Measurements from ENCODE around the gene CASP2.
A peak's percentile ranks its signal among the peaks of the same experiment; 100 is the strongest.
"Not testable (repeated sequence)": the region's sequence is repeated elsewhere in the genome, so short reads cannot be mapped to it uniquely, and the experiment has no call there.

The CASP2 gene

GRCh38 chr7:143287935-143288826 lies at the start of gene CASP2:
CASP2 (plus strand) TSS chr7:143288351; CDS start chr7:143288456, 105 bp downstream.
- DNase-seq: peak; percentile 96

- peak; percentile 97 for DNase-seq
Observed at GRCh38 chr7:143239813-143240212, 48.3 kb upstream of the CASP2 start.

DNA sequence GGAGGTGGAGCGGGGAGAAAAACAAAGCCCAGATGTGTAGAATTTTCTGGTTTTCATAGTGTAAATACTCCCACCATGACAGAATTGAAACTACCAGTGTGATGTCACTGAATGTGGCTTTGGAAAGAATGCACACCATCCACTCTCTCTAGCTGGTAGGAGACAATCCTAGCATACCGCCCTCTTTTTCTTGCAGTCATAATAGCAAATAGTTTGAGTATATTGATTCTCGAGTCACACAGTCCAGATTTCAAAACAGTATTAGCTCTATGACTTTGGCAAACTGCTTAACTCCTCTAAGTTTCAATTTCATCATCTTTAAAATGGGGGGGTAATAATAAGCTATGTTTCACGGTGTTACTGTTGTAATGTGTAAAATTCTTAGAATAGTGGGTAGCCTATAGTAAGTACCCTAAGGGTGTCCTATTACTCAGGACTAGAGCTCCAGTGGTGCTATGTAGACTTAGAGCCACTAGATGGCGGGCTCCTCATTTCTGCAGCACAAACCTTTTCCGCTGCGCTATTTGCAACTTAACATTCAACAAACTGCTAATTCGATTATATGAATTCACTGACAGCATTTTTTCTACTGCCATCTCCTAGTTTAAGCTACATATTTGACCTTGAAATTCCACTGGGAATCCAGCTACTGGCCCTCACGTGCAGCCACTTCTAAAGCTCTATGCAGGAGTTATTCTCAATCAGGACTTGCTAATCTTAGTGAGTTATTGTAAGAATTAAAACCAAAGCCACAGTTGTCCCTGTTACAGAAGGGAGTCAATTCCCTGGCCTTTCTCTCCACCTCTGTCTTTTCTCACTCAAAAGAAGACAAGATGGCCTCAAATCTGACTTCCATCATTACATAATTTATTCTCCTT lies 47.6 kb upstream of the CASP2 start:
- peak; percentile 79 for DNase-seq

- DNase-seq: no peak
Observed at GRCh38 chr7:143242306-143242705, 45.8 kb upstream of the CASP2 start.

- no peak for DNase-seq
Observed at GRCh38 chr7:143243111-143243510, 45.0 kb upstream of the CASP2 start.

GRCh38 chr7:143243614-143244013 lies 44.5 kb upstream of the CASP2 start:
- DNase-seq: no peak

DNA sequence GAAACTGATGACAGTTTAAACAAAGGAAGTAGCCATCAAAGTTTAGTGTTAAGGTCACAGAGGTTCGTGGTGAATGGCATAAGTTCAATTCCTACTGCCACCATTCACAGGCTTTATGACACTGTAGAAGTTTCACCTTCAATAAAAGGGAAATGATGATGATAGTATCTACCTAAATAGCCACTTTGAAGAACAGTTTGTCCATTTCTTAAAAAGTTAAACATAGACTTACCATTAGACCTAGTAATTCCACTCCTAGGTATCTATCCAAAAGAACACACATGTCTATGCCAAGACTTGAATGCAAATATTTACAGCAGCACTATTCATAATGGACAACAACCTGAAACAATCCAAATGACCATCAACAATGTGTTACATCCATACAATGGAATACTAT lies 43.8 kb upstream of the CASP2 start:
- DNase-seq: no peak

GRCh38 chr7:143245123-143245522 lies 43.0 kb upstream of the CASP2 start:
- DNase-seq: peak; percentile 61

- no peak for DNase-seq
Observed at GRCh38 chr7:143247372-143247771, 40.8 kb upstream of the CASP2 start.

- DNase-seq: no peak
Observed at GRCh38 chr7:143248761-143249354, 39.3 kb upstream of the CASP2 start.

DNA sequence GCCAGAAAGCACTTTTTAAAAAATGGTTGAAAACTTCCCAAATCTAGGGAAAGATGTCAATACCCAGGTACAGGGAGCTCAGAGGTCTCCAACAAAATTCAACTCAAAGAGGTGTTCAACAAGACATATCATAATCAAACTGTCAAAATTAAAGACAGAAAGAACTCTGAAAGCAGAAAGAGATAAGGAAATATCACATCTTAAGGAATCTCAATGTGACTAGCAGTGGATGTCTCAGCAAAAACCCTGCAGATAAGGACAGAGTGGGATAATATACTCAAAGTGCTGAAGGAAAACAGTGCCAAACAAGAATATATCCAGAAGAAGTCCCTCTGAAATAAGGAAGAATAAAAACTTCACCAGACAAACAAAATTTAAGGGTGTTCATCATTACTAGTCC lies 38.0 kb upstream of the CASP2 start:
- DNase-seq: no peak

DNA sequence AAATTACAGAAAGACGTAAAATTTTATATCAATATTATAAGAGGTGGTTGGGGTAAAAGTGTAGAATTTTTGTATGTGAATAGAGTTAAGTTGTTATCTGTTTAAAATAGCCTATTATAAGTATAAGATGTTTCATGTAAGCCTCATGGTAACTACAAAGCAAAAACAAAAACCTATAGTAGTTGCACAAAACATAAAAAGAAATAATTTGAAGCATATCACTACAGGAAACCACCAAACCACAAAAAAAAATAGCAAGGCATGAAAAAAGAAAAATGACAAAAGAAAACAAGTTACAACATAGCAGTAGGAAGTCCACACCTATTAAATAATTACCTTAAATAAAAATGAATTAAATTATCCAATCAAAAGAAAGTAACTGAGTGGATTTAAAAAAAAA lies 37.3 kb upstream of the CASP2 start:
- peak; percentile 21 for DNase-seq

DNA sequence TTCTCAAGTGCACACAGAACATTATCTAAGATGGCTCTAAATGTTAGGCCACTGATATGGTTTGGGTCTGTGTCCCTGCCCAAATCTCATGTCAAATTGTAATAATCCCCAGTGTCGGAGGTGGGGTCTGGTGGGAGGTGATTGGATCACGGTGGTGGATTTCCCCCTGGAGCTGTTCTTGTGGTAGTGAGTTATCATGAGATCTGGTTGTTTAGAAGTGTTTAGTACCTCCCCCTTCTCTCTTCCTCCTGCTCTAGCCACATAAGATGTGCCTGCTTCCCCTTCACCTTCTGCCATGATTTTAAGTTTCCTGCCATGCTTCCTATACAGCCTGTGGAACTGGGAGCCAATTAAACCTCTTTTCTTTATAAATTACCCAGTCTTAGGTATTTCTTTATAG lies 36.1 kb upstream of the CASP2 start:
- DNase-seq: peak; percentile 17

GRCh38 chr7:143255564-143255963 lies 32.6 kb upstream of the CASP2 start:
- DNase-seq: no peak

DNA sequence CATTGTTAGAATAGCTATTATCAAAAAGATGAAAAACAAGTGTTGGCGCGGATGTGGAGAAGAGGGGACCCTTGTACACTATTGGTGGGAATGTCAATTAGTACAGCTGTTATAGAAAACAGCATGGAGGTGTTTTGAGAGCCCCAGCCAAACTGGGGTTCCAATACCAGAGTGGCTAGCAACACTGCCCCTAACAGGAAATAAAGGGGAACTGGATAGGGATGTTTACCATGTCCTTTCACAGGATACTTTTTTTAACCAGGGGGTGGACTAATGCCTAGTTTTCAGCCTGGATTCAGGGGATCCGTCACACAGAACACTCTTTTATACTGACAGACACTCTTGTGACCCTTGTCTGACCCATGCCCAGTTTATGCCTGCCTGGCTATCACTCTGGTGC lies 31.8 kb upstream of the CASP2 start:
- no peak for DNase-seq

GRCh38 chr7:143256932-143257331 lies 31.2 kb upstream of the CASP2 start:
- no peak for DNase-seq

- DNase-seq: no peak
Observed at GRCh38 chr7:143257501-143257900, 30.6 kb upstream of the CASP2 start.

DNA sequence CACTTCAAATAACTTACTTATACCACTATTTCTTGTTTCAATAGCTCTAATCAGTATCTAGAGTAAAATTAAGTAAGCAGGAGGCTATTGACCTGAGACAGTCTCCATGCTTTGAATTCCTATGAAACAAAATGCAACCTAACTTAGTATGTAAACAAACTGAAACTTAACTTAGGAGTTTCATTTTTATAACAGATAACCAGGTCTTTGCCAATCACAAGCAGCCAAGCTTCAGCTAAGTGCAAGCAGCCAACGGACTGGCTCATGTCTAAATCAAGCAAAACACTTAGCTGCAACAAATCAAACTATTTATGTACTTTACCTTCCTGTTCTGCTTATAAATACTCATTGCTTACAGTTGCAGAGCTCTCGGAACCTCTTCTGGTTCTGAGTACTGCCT lies 29.3 kb upstream of the CASP2 start:
- DNase-seq: no peak

GRCh38 chr7:143259765-143260164 lies 28.4 kb upstream of the CASP2 start:
- no peak for DNase-seq

DNA sequence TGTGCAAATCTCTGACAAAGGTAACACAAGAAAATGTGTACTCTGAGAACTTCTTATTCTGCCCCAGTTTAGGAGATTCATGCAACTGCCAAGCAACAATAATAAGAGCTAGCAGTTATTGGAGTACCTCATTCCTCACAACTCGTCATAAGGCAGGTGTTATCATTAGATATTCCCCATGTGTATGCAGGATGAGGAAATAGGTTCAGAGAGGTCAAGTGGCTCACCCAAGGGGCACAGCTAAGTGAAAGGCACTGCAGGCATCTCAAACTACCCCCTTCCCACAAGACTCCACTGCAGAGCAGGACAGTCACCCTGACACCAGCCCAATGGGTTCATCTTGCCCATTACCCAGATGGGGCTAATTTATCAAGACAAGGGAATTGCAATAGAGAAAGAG lies 26.2 kb upstream of the CASP2 start:
- no peak for DNase-seq

DNA sequence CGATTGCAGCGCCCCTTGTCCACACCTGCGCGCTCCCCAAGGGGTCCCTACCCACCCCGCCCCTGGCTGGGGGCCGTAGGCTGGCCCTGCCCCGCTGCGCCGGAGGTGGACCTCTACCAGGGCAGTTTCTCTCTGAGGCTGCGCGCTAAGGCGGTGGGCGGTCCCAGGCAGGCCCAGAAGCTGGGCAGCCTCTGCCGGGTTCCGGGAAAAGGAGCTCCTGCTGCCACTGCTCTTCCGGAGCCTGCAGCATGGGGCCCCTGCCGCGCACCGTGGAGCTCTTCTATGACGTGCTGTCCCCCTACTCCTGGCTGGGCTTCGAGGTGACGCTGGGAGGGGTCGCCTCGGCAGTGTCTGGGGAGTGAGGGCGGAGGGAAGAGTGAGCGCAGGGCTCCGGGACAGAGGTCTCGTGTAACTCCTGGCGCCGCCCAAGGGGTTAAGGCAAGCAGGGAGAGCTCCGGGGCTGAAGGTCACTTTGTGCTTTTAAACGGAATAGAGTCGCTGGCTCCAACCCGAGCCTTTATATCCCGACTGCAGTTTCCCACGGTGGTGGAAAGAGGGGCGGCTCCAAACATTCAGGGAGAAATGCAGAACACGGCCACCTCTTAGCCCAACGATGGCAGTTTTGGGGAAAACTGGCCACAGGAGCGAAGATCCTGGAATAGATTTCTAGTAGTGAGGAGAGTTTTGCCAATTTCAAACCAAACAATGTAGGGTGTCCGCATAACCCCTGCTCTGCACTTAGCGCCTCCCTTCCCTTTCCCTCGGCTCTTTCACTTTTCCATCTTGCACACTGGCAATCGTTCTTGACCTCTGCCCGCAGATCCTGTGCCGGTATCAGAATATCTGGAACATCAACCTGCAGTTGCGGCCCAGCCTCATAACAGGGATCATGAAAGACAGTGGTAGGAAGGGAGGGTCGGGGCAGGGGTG lies 24.6 kb upstream of the CASP2 start, which contains the start of gene GSTK1:
GSTK1 (plus strand) TSS at position 176 of the 930 bp plus-strand sequence; CDS start at position 249, 73 bp downstream.
- DNase-seq: peak; percentile 64

DNA sequence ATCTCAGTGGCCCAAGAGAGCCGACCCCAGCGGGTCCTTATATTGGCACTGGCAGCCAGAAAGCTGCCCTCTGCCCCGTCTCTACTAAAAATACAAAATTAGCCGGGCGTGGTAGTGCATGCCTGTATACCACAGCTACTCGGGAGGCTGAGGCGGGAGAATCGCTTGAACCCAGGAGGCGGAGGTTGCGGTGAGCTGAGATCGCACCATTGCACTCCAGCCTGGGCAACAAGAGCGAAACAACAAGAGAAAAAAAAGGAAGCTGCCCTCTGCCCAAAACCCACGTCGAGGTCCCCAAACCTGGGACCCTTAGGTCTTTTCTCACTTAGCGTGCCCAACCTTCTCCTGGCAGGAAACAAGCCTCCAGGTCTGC lies 24.0 kb upstream of the CASP2 start:
- DNase-seq: not testable (repeated sequence)
